ENCODE data around the gene CRLF2. TPM values are rescaled to one million over a fixed set of nuclear protein-coding genes. Genes with fewer than 3 reads are reported as not detected.

CRLF2 gene
- total and polyA plus RNA-seq, 2 of the 8 experiments (the other 6 are each of a cell fraction or from before 2014, with no cell fraction given) = 0.06 TPM; not detected in 1

DNA sequence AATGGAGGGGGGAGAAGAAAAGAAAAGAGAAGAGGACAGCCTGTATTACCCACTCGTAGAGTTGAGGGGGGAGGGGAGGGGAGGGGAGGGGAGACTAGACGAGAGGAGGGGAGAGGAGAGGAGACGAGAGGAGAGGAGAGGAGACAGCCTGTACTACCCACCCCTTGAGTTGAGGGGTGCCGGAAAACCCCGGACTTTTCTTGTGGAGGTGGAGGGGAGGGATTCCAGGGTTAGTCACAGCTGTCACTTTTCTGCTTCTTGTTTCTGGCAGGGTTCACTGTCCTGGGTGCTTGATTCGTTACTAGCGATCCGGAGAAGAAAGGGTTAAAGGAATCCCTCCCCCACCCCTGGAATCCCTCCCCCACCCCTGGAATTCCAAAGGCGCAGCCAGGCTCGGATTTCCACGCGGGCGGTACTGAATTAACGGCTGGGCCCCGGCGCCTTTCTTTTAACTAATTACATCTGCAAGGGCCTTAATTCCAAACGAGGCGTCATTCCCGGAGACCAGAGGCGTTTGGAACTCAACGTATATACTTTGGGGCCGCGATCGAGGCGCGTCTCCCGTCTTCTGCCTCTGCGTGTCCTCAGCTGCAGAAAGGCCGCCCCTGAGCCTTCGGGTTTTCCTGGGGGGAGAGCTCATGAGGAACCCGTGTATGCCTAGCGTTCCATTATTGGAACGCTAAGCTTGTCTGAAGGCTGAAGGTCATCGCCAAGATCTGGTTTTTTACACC, 36.0 kb upstream of the CRLF2 start (continued):
- TF ChIP-seq NANOG (IDR thresholded peaks at IDR 0.05; ENCODE audit: insufficient read depth, low read depth, low read length, poor library complexity, severe bottlenecking) (peak; percentile 45), RNF2 (IDR thresholded peaks at IDR 0.05; ENCODE audit: borderline replicate concordance, low read depth, low read length, missing control alignments, poor library complexity, severe bottlenecking) (no peak), TEAD4 (IDR thresholded peaks at IDR 0.05; ENCODE audit: low read depth, low read length) (peak; percentile 96), RBBP5 (IDR thresholded peaks at IDR 0.05; ENCODE audit: borderline replicate concordance, low read depth, low read length) (peak; percentile 68; the same call in 1 of the 2 replicates)
